DMS79 (cell line): ENCODE data around the gene TANGO2.

ENCODE experiments used
- DNase-seq: peaks from one replicate; lab custom pipeline; 2025; lab: John Stamatoyannopoulos, UW

Gene TANGO2

GRCh38 chr22:20086101-20086599 lies 65.2 kb downstream of the TANGO2 start:
- DNase-seq = no peak

GRCh38 chr22:20086763-20087162 lies 65.9 kb downstream of the TANGO2 start:
- no peak for DNase-seq

- no peak for DNase-seq
These were observed 66.7 kb downstream of the TANGO2 start for GRCh38 chr22:20087319-20088262.

GRCh38 chr22:20088263-20088648 lies 67.3 kb downstream of the TANGO2 start:
- no peak for DNase-seq

- no peak for DNase-seq
These were observed 68.5 kb downstream of the TANGO2 start for GRCh38 chr22:20089226-20089976.

- no peak for DNase-seq
These were observed 69.2 kb downstream of the TANGO2 start for GRCh38 chr22:20089977-20090729.

GRCh38 chr22:20090730-20091240 lies 69.9 kb downstream of the TANGO2 start:
- no peak for DNase-seq

GRCh38 chr22:20091690-20092476 lies 71.0 kb downstream of the TANGO2 start:
- no peak for DNase-seq

- DNase-seq = no peak
These were observed 71.6 kb downstream of the TANGO2 start for GRCh38 chr22:20092477-20092854.

- DNase-seq = no peak
These were observed 72.7 kb downstream of the TANGO2 start for GRCh38 chr22:20093418-20094196.

GRCh38 chr22:20094197-20094807 lies 73.4 kb downstream of the TANGO2 start:
- DNase-seq = no peak

- DNase-seq = no peak
These were observed 74.6 kb downstream of the TANGO2 start for GRCh38 chr22:20095521-20095920.

- no peak for DNase-seq
These were observed 75.9 kb downstream of the TANGO2 start for GRCh38 chr22:20096574-20097420.

GRCh38 chr22:20099099-20099711 lies 78.3 kb downstream of the TANGO2 start:
- no peak for DNase-seq

- DNase-seq = no peak
These were observed 80.7 kb downstream of the TANGO2 start for GRCh38 chr22:20101638-20102037.

GRCh38 chr22:20102203-20102780 lies 81.4 kb downstream of the TANGO2 start:
- DNase-seq = no peak

- DNase-seq = no peak
These were observed 84.7 kb downstream of the TANGO2 start for GRCh38 chr22:20105456-20106204.
